ENCODE measurements around the gene C4B. TPM values are rescaled to one million over a fixed set of nuclear protein-coding genes. Genes with fewer than 3 reads are reported as not detected.

Gene C4B
- total RNA-seq, 1 experiment from 2014 or later, result 2.7 TPM

- H3K9me3 Mint-ChIP-seq, result no peaks in the 10 kb centered on the region
Observed at GRCh38 chr6:32045811-32046449, 31.3 kb downstream of the C4B start.

More at GRCh38 chr6:32045811-32046449, 31.3 kb downstream of the C4B start:
- Histone ChIP-seq H4K8ac (replicated peaks; ENCODE audit: insufficient read length, low read depth, low read length) (no peak overlapping the region), H3K9me3 (ENCODE audit: control insufficient read depth, low read depth, low read length) (no peaks in the 10 kb centered on the region), H3K4ac (ENCODE audit: low read depth, low read length) (no peak overlapping the region), H2BK20ac (ENCODE audit: low read depth, low read length, poor library complexity, severe bottlenecking) (no peak overlapping the region), H3K27ac (ENCODE audit: insufficient read length, low read depth, low read length) (no peak overlapping the region), H3K79me1 (ENCODE audit: insufficient read depth, low read depth, low read length, poor library complexity, severe bottlenecking) (no peaks in the 10 kb centered on the region), H3K18ac (ENCODE audit: insufficient read length, low read depth, low read length) (no peak overlapping the region), H3K4me1 (ENCODE audit: insufficient read depth, low read length) (no peaks in the 10 kb centered on the region), H4K5ac (ENCODE audit: insufficient read length, low read depth, low read length) (no peak overlapping the region), H3K23me2 (ENCODE audit: insufficient read length, low read depth, low read length, poor library complexity, severe bottlenecking) (no peaks in the 10 kb centered on the region), H3K9ac (ENCODE audit: extremely low read depth, insufficient read length, low read length) (no peak overlapping the region), H2BK12ac (ENCODE audit: insufficient read length, low read depth, low read length) (no peak overlapping the region), H3K4me2 (ENCODE audit: insufficient read depth, insufficient read length, low read length) (no peak overlapping the region), H2BK5ac (ENCODE audit: insufficient read length, low read length) (no peak overlapping the region), H3K27me3 (ENCODE audit: insufficient read depth, low read length) (no peaks in the 10 kb centered on the region), H3T11ph (ENCODE audit: low read length) (no peak overlapping the region), H3K56ac (ENCODE audit: insufficient read length, low read depth, low read length) (no peak overlapping the region), H2AK5ac (ENCODE audit: insufficient read length, low read length) (no peak overlapping the region), H4K91ac (ENCODE audit: insufficient read length, low read depth, low read length) (no peak overlapping the region), H3K23ac (ENCODE audit: insufficient read length, low read depth, low read length) (no peak overlapping the region), H2BK15ac (ENCODE audit: low read depth, low read length) (no peak overlapping the region), H2AFZ (ENCODE audit: low read length) (no peak overlapping the region), H4K20me1 (ENCODE audit: control insufficient read depth, insufficient read depth, insufficient read length) (no peaks in the 10 kb centered on the region), H3K79me2 (ENCODE audit: insufficient read depth, low read length) (no peaks in the 10 kb centered on the region), H3K14ac (ENCODE audit: insufficient read depth, low read length) (no peak overlapping the region; the same call in 1 of the 2 replicates), H2BK120ac (ENCODE audit: low read depth, low read length, poor library complexity, severe bottlenecking) (no peak overlapping the region)
- TF ChIP-seq CTCF (conservative IDR thresholded peaks at IDR 0.05), result no peak
- DNase-seq, result no peak
- Mint-ChIP-seq H3K27ac (peak overlapping the region in 1 of 3 experiments; percentile 57; a peak in 1 of 7 replicates), H3K36me3 (ENCODE audit: insufficient read depth in 1 of 3, low read depth in 3 of 3) (no peaks in the 10 kb centered on the region; a peak in 1 of 7 replicates), H3K27me3 (ENCODE audit: low read depth) (no peaks in the 10 kb centered on the region), H3K4me1 (peaks cover 2 to 11% of the 10 kb centered on the region in 2 experiments; a peak in 3 of 4 replicates), H3K4me3 (no peak overlapping the region)
- WGBS (ENCODE audit: extremely low coverage, insufficient read length, low lambda C conversion rate), result no CpG with 5 or more reads among the region's 22 CpGs
